SK-N-SH (cell line): ENCODE measurements around the gene RFTN1. TPM values are rescaled to one million over a fixed set of nuclear protein-coding genes. Genes with fewer than 3 reads are reported as not detected.

ENCODE experiments used
- CTCF ChIA-PET: fragments of 300-600, 350-600 bp; formaldehyde crosslinking; extraction: SDS; loops from one replicate; lab custom pipeline; 2021; lab: Yijun Ruan, JAX
- POLR2A ChIA-PET: fragments of 350-600 bp; sonication (Branson Sonifier 250); formaldehyde crosslinking; extraction: SDS; loops from one replicate; lab custom pipeline; 2020; ENCODE audit warnings: antibody characterized with exemption, inconsistent platforms; lab: Yijun Ruan, JAX
- DNase-seq: peaks from one replicate; pipeline ENCODE4 v3.0.0; 2012
- H2AFZ ChIP-seq: fragments of 200-600 bp; sonication (generic); 2 replicates; pipeline ENCODE4 v1.8.1; 2016; ENCODE audit warnings: antibody characterized with exemption, mild to moderate bottlenecking, low read depth
- H3F3A ChIP-seq: fragments of 200-600 bp; sonication (generic); replicated peaks from 2 replicates; pipeline ENCODE3; 2016; ENCODE audit warnings: antibody characterized with exemption, mild to moderate bottlenecking; ENCODE audit not compliant: insufficient read depth
- H3K27ac ChIP-seq, 2 experiments: fragments of 200-500 bp in 1 of 2; fragments of 200-600 bp in 1 of 2; sonication (Bioruptor generic) in 1 of 2; sonication (generic), shearing (Covaris generic) in 1 of 2; 2 replicates each; pipeline versions ENCODE4 v1.5.1 to v1.6.1; 2014 to 2016; ENCODE audit warnings: low read depth in 2 of 2, inconsistent platforms in 1 of 2, low read length in 1 of 2, mild to moderate bottlenecking in 1 of 2, mixed read lengths in 1 of 2
- H3K27me3 ChIP-seq: fragments of 200-600 bp; sonication (generic), shearing (Covaris generic); 2 replicates; pipeline ENCODE4 v1.6.1; 2016; ENCODE audit warnings: mixed run types; ENCODE audit not compliant: insufficient read depth
- H3K36me3 ChIP-seq, 2 experiments: fragments of 200-500 bp in 1 of 2; fragments of 200-600 bp in 1 of 2; sonication (Bioruptor generic) in 1 of 2; sonication (generic) in 1 of 2; replicated peaks in 1 of 2; 2 replicates each; pipeline versions ENCODE3 to v1.5.1; 2014 to 2016; ENCODE audit warnings: low read length in 1 of 2, mild to moderate bottlenecking in 1 of 2; ENCODE audit not compliant: insufficient read depth in 2 of 2, control insufficient read depth in 1 of 2
- H3K4me1 ChIP-seq, 2 experiments: fragments of 200-500 bp in 1 of 2; fragments of 200-600 bp in 1 of 2; sonication (Bioruptor generic) in 1 of 2; sonication (generic), shearing (Covaris generic) in 1 of 2; 2 replicates each; pipeline versions ENCODE4 v1.5.1 to v1.6.1; 2014 to 2016; ENCODE audit warnings: low read depth in 1 of 2, low read length in 1 of 2, mixed run types in 1 of 2; ENCODE audit not compliant: insufficient read depth in 2 of 2, control insufficient read depth in 1 of 2
- H3K4me2 ChIP-seq: fragments of 200-600 bp; sonication (generic), shearing (Covaris generic); 2 replicates; pipeline ENCODE4 v1.6.1; 2017; ENCODE audit warnings: mixed run types
- H3K4me3 ChIP-seq, 2 experiments: fragments of 200-500 bp in 1 of 2; fragments of 200-600 bp in 1 of 2; sonication (Bioruptor generic) in 1 of 2; sonication (generic), shearing (Covaris generic) in 1 of 2; 2 replicates each; pipeline versions ENCODE4 v1.5.1 to v1.8.1; 2014 to 2016; ENCODE audit warnings: low read depth in 2 of 2, inconsistent platforms in 1 of 2, low read length in 1 of 2, mild to moderate bottlenecking in 1 of 2, mixed read lengths in 1 of 2, moderate library complexity in 1 of 2
- H3K79me2 ChIP-seq: fragments of 200-600 bp; sonication (generic); 2 replicates; pipeline ENCODE4 v1.8.1; 2017; ENCODE audit warnings: mild to moderate bottlenecking; ENCODE audit not compliant: insufficient read depth
- H3K9ac ChIP-seq: fragments of 200-600 bp; sonication (generic); 2 replicates; pipeline ENCODE4 v1.6.1; 2017; ENCODE audit warnings: mixed run types
- H3K9me2 ChIP-seq: fragments of 200-600 bp; sonication (generic); 2 replicates; pipeline ENCODE4 v1.6.1; 2017; ENCODE audit warnings: mixed run types
- H3K9me3 ChIP-seq: fragments of 200-600 bp; sonication (generic); 2 replicates; pipeline ENCODE4 v1.6.1; 2017; ENCODE audit warnings: mixed run types, mild to moderate bottlenecking, moderate library complexity
- H4K20me1 ChIP-seq: fragments of 200-600 bp; sonication (generic); 2 replicates; pipeline ENCODE4 v1.6.1; 2017; ENCODE audit warnings: mild to moderate bottlenecking, mixed run types; ENCODE audit not compliant: insufficient read depth
- CTCF ChIP-seq: fragments of 200-600 bp; sonication (generic); IDR thresholded peaks from 2 replicates; pipeline ENCODE4 v1.6.1; 2017; ENCODE audit warnings: antibody characterized with exemption, mild to moderate bottlenecking, moderate library complexity
- ELF1 ChIP-seq: IDR thresholded peaks from 2 replicates; pipeline ENCODE4 v1.4.0; 2012
- EZH2phosphoT487 ChIP-seq: fragments of 200-600 bp; sonication (generic); IDR thresholded peaks from 2 replicates; pipeline ENCODE4 v1.6.1; 2017; ENCODE audit warnings: low read depth, mixed run types, mild to moderate bottlenecking, antibody characterized with exemption, moderate library complexity, borderline replicate concordance
- FOXJ3 ChIP-seq: sonication (generic); formaldehyde crosslinking; IDR thresholded peaks from 2 replicates; pipeline ENCODE4 v1.5.1; 2020; ENCODE audit warnings: mild to moderate bottlenecking, missing genetic modification reagents
- FOXM1 ChIP-seq: IDR thresholded peaks from 2 replicates; pipeline ENCODE4 v1.4.0; 2012; ENCODE audit warnings: low read depth, mild to moderate bottlenecking
- IRF3 ChIP-seq: fragments of 150-350 bp; IDR thresholded peaks from 2 replicates; pipeline ENCODE4 v1.6.1; 2016; ENCODE audit warnings: mild to moderate bottlenecking, low read depth, low read length
- JUND ChIP-seq: IDR thresholded peaks from 2 replicates; pipeline ENCODE4 v1.4.0; 2012
- MEF2A ChIP-seq: IDR thresholded peaks from 2 replicates; pipeline ENCODE4 v1.4.0; 2012; ENCODE audit warnings: low read depth, borderline replicate concordance
- MXI1 ChIP-seq: IDR thresholded peaks from 2 replicates; pipeline ENCODE4 v1.6.1; 2012; ENCODE audit warnings: mild to moderate bottlenecking, low read depth, low read length, improper control_type of control experiment
- PBX3 ChIP-seq: IDR thresholded peaks from 2 replicates; pipeline ENCODE4; 2012
- RCOR1 ChIP-seq: fragments of 150-350 bp; IDR thresholded peaks from 2 replicates; pipeline ENCODE4 v1.6.1; 2017; ENCODE audit warnings: antibody characterized with exemption, low read length
- RFX5 ChIP-seq: IDR thresholded peaks from 2 replicates; pipeline ENCODE4 v1.6.1; 2012; ENCODE audit warnings: mild to moderate bottlenecking, improper control_type of control experiment, low read length
- RXRA ChIP-seq: IDR thresholded peaks from 2 replicates; pipeline ENCODE4 v1.4.0; 2012; ENCODE audit warnings: low read depth, mild to moderate bottlenecking, borderline replicate concordance
- SIN3A ChIP-seq: IDR thresholded peaks from 2 replicates; pipeline ENCODE4 v1.6.1; 2012; ENCODE audit warnings: low read depth, mild to moderate bottlenecking, low read length, moderate library complexity, borderline replicate concordance
- SMC3 ChIP-seq: IDR thresholded peaks from 2 replicates; pipeline ENCODE4 v1.6.1; 2012; ENCODE audit warnings: low read depth, low read length, improper control_type of control experiment
- TAF1 ChIP-seq: IDR thresholded peaks from 2 replicates; pipeline ENCODE4 v1.6.1; 2012; ENCODE audit warnings: low read depth, mild to moderate bottlenecking, low read length, moderate library complexity, borderline replicate concordance
- TCF12 ChIP-seq: IDR thresholded peaks from 2 replicates; pipeline ENCODE4 v1.4.0; 2012
- TEAD4 ChIP-seq: IDR thresholded peaks from 2 replicates; pipeline ENCODE4 v1.4.0; 2012; ENCODE audit warnings: mild to moderate bottlenecking, borderline replicate concordance; ENCODE audit not compliant: insufficient read depth
- USF1 ChIP-seq: IDR thresholded peaks from 2 replicates; pipeline ENCODE4 v1.4.0; 2012; ENCODE audit warnings: low read depth, borderline replicate concordance
- USF2 ChIP-seq: fragments of 150-350 bp; IDR thresholded peaks from 2 replicates; pipeline ENCODE4 v1.6.1; 2017; ENCODE audit warnings: antibody characterized with exemption, low read length, low read depth, borderline replicate concordance
- ZBTB33 ChIP-seq: IDR thresholded peaks from 2 replicates; pipeline ENCODE4 v1.4.0; 2012; ENCODE audit warnings: low read depth, borderline replicate concordance
- WGBS: methylation state at CpG from one replicate; pipeline ENCODE4 v1.1.6; 2017; ENCODE audit warnings: low lambda C conversion rate; 5-methylcytosine and 5-hydroxymethylcytosine counted together
- polyA plus RNA-seq, 3 experiments: library from polyadenylated mRNA; depleted of rRNA; stranded (reverse); fragments of >200 nt; gene quantifications; 2 replicates each; pipeline ENCODE4 v1.2.3, GENCODE V29; 2012

Gene RFTN1
- polyA plus RNA-seq, 1 of the 3 experiments (the other 2 are of a cell fraction) = 21.2 TPM

- no peak for TF ChIP-seq USF1
These were observed 50.8 kb downstream of the RFTN1 start (continued) for GRCh38 chr3:16462679-16463078.

GRCh38 chr3:16461463-16462245 is 51.8 kb downstream of the RFTN1 start:
- Histone ChIP-seq H3K4me2 (no peak overlapping the region), H4K20me1 (no peaks in the 10 kb centered on the region), H3K79me2 (peaks cover 26% of the 10 kb centered on the region; the same call in 1 of the 2 replicates), H3K9me2 (no peaks in the 10 kb centered on the region), H3K27me3 (no peaks in the 10 kb centered on the region), H3K9me3 (no peaks in the 10 kb centered on the region), H3K9ac (no peak overlapping the region), H3K27ac (peak overlapping the region in 1 of 2 experiments; percentile 96; a peak in 2 of 4 replicates), H3F3A (peaks cover 7% of the 10 kb centered on the region), H3K4me1 (peaks cover 5 to 30% of the 10 kb centered on the region in 2 experiments; a peak in 3 of 4 replicates), H2AFZ (no peak overlapping the region), H3K4me3 (no peak overlapping the region), H3K36me3 (peaks cover 0 to 5% of the 10 kb centered on the region in 2 experiments)
- CTCF ChIA-PET = interaction anchor here (0.7 to 1.6 kb wide), 9 partner anchors 12 to 194 kb away, joined by 3 to 9 read pairs (median 3); no protein-coding TSS in a partner anchor
- POLR2A ChIA-PET = interaction anchor here (0.9 to 2.2 kb wide), 3 partner anchors 20 to 55 kb away, joined by 3 to 17 read pairs (median 3); no protein-coding TSS in a partner anchor
- 80% methylated on average over 3 of the region's 3 CpGs for WGBS
- peak; percentile 55 for DNase-seq
- TF ChIP-seq MEF2A (no peak), ELF1 (no peak), TEAD4 (no peak), TCF12 (peak; percentile 14; the same call in 1 of the 2 replicates), FOXM1 (no peak), IRF3 (no peak), USF2 (no peak), JUND (no peak), EZH2phosphoT487 (no peak), ZBTB33 (no peak), TAF1 (no peak), RXRA (no peak), PBX3 (no peak), CTCF (no peak), RCOR1 (peak; percentile 69; the same call in 1 of the 2 replicates), MXI1 (no peak), RFX5 (no peak), SMC3 (no peak), SIN3A (no peak), USF1 (no peak), FOXJ3 (CRISPR knock-in tag) (peak; percentile 84)
